A549 (cell line): ENCODE measurements around the gene OSTF1.

Experiments used
- CBX8 ChIP-seq: fragments of 200-600 bp; sonication (generic); IDR thresholded peaks from 2 replicates; pipeline ENCODE4 v1.6.1; 2016
- CEBPB ChIP-seq, 2 experiments: fragments of >200 bp in 1 of 2; sonication (Bioruptor Twin) in 1 of 2; formaldehyde crosslinking in 1 of 2; IDR thresholded peaks; 2 replicates each; pipeline ENCODE4 v1.6.1; 2012 to 2016
- HOXA7 ChIP-seq: fragments of 250-450 bp; sonication (Bioruptor Pico); IDR thresholded peaks from 2 replicates; pipeline ENCODE4 v1.5.0; 2020; ENCODE audit warnings: mild to moderate bottlenecking, moderate library complexity
- JUN ChIP-seq, 2 experiments: fragments of >200 bp; sonication (Bioruptor Twin); formaldehyde crosslinking; IDR thresholded peaks; 2 replicates in 1 of 2; 3 replicates in 1 of 2; pipeline ENCODE4 v1.6.1; 2016 to 2017
- JUNB ChIP-seq: fragments of >200 bp; sonication (Bioruptor Twin); formaldehyde crosslinking; IDR thresholded peaks from 2 replicates; pipeline ENCODE4 v1.6.1; 2016
- MAFK ChIP-seq: fragments of 450-650 bp; IDR thresholded peaks from 2 replicates; pipeline ENCODE4 v1.6.1; 2014; ENCODE audit not compliant: partially characterized antibody
- MAZ ChIP-seq: fragments of 150-350 bp; IDR thresholded peaks from 2 replicates; pipeline ENCODE4 v1.6.1; 2014; ENCODE audit warnings: antibody characterized with exemption, low read depth, low read length, borderline replicate concordance
- POLR2A ChIP-seq: IDR thresholded peaks from 2 replicates; pipeline ENCODE4 v1.6.1; 2012; ENCODE audit warnings: mild to moderate bottlenecking, low read length
- POLR2AphosphoS2 ChIP-seq: conservative IDR thresholded peaks from 2 replicates; pipeline ENCODE4 v1.6.1; 2012; ENCODE audit warnings: low read length, improper control_type of control experiment, inconsistent platforms
- RAD21 ChIP-seq, 2 experiments: fragments of >200 bp in 1 of 2; sonication (Bioruptor Twin) in 1 of 2; formaldehyde crosslinking in 1 of 2; IDR thresholded peaks in 1 of 2; conservative IDR thresholded peaks in 1 of 2; 2 replicates in 1 of 2; 3 replicates in 1 of 2; pipeline ENCODE4 v1.6.1; 2012 to 2018; ENCODE audit warnings: inconsistent platforms in 1 of 2
- TF ChIP-seq, protein P1 (sequence below): IDR thresholded peaks from 2 replicates; pipeline ENCODE4 v1.6.1; 2012
- TF ChIP-seq, protein P2 (sequence below): fragments of >200 bp; sonication (Bioruptor Twin); formaldehyde crosslinking; IDR thresholded peaks from 3 replicates; pipeline ENCODE4 v1.5.1; 2016

- TF ChIP-seq MAFK (no peak), CBX8 (no peak), HOXA7 (CRISPR knock-in tag) (no peak), JUN (IDR thresholded peaks at IDR 0.05) (no peak), JUNB (no peak), POLR2A (no peak), POLR2AphosphoS2 (no peak), RAD21 (conservative IDR thresholded peaks at IDR 0.05 in 1 of 2, IDR thresholded peaks at IDR 0.05 in 1 of 2) (no peak), MAZ (no peak), CEBPB (IDR thresholded peaks at IDR 0.05) (no peak)
- TF ChIP-seq, protein P1, sequence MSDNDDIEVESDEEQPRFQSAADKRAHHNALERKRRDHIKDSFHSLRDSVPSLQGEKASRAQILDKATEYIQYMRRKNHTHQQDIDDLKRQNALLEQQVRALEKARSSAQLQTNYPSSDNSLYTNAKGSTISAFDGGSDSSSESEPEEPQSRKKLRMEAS: no peak
- TF ChIP-seq, protein P2, sequence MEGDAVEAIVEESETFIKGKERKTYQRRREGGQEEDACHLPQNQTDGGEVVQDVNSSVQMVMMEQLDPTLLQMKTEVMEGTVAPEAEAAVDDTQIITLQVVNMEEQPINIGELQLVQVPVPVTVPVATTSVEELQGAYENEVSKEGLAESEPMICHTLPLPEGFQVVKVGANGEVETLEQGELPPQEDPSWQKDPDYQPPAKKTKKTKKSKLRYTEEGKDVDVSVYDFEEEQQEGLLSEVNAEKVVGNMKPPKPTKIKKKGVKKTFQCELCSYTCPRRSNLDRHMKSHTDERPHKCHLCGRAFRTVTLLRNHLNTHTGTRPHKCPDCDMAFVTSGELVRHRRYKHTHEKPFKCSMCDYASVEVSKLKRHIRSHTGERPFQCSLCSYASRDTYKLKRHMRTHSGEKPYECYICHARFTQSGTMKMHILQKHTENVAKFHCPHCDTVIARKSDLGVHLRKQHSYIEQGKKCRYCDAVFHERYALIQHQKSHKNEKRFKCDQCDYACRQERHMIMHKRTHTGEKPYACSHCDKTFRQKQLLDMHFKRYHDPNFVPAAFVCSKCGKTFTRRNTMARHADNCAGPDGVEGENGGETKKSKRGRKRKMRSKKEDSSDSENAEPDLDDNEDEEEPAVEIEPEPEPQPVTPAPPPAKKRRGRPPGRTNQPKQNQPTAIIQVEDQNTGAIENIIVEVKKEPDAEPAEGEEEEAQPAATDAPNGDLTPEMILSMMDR: no peak
Measured at GRCh38 chr9:75041041-75041440, 47.3 kb upstream of the OSTF1 start.
